Pancreas (tissue), 10 donors: Measurements from ENCODE around the gene CIPC. TPM values are rescaled to one million over a fixed set of nuclear protein-coding genes. Genes with fewer than 3 reads are reported as not detected.

ENCODE experiments used
- ATAC-seq, 4 donors: fragments of 200-7000 bp; cut with Tn5 transposase; one replicate each; pipeline versions ENCODE4 v1.8.0 to v1.9.1; 2020; ENCODE audit warnings: mild to moderate bottlenecking in 4 of 4, moderate library complexity in 4 of 4
- DNase-seq, 6 donors: peaks; one replicate each; pipeline ENCODE4 v3.0.0-alpha.2; 2020
- FAIRE-seq: peaks from 2 replicates; lab custom pipeline; 2012; peaks lifted over from hg19 to GRCh38; lab: Jason Lieb, UNC
- H3K27ac ChIP-seq, 4 donors: fragments of 200-600 bp; sonication (generic); 1 replicate in 3 of 4; 2 replicates in 1 of 4; pipeline versions ENCODE4 v1.5.0 to v1.8.0; 2020
- H3K27me3 ChIP-seq, 4 donors: fragments of 200-600 bp; one replicate each; pipeline ENCODE4 v1.8.0; 2021
- H3K36me3 ChIP-seq, 3 donors: fragments of 200-600 bp; sonication (generic) in 1 of 3; one replicate each; pipeline versions ENCODE4 v1.5.0 to v1.8.0; 2020 to 2021
- H3K4me1 ChIP-seq, 3 donors: fragments of 200-600 bp; one replicate each; pipeline ENCODE4 v1.8.0; 2021
- H3K4me3 ChIP-seq, 4 donors: fragments of 200-600 bp; sonication (generic) in 2 of 4; one replicate each; pipeline versions ENCODE4 v1.5.0 to v1.8.0; 2020 to 2021
- H3K9me3 ChIP-seq, 4 donors: fragments of 200-600 bp; one replicate each; pipeline ENCODE4 v1.8.0; 2021
- WGBS, 2 donors: extraction: QIAGEN DNeasy Blood & Tissue Kit; methylation state at CpG; one replicate each; pipeline ENCODE4 v1.1.7; 2013; 5-methylcytosine and 5-hydroxymethylcytosine counted together
- intact Hi-C, 3 donors: fragments of 100-400 bp; cut with DNase I; formaldehyde crosslinking; loops; one replicate each; pipeline versions ENCODE4 v1.11.1 to v1.14.2; 2022
- polyA plus RNA-seq, 2 donors: library from polyadenylated mRNA; stranded (reverse); fragments of 200-250 nt; gene quantifications; one replicate each; pipeline ENCODE4 v1.2.3, GENCODE V29; 2013
- total RNA-seq, 6 donors: library from RNA; stranded (reverse); fragmentation: NEBNext Ultra II Directional in 4 of 6; extraction: Animal tissue kit (Norgen Biotek cat#: 25700) in 4 of 6; gene quantifications; one replicate each; pipeline versions ENCODE4 v1.2.1 to v1.2.4, GENCODE V29; 2021 to 2023
- TF ChIP-seq, protein P1 (sequence below), 4 donors: fragments of 200-600 bp; sonication (generic) in 3 of 4; IDR thresholded peaks; one replicate each; pipeline versions ENCODE4 v1.5.0 to v1.8.0; 2021; ENCODE audit warnings: antibody characterized with exemption in 4 of 4
- donor health status: healthy with polysubstance abuse.
- donor health status: DM: no; HTN: no; CAD: no; lungs with moderate emphysema.
- donor health status: DM: no; HTN: no; CAD: no.
- donor health status: control.
- donor health status: control.
- donor health status: Bipolar disorder and iron deficiency.
- donor health status: DM: yes; HTN: yes; CAD: no.
- donor health status: DM: no; HTN: no; CAD: no.
- donor health status: DM: no; HTN: no; CAD: no.
- donor health status: DM: yes; HTN: yes; CAD: no.

CIPC gene
- total and polyA plus RNA-seq, 8 donors: 2.7 to 12.6 (median 7.6) TPM

DNA sequence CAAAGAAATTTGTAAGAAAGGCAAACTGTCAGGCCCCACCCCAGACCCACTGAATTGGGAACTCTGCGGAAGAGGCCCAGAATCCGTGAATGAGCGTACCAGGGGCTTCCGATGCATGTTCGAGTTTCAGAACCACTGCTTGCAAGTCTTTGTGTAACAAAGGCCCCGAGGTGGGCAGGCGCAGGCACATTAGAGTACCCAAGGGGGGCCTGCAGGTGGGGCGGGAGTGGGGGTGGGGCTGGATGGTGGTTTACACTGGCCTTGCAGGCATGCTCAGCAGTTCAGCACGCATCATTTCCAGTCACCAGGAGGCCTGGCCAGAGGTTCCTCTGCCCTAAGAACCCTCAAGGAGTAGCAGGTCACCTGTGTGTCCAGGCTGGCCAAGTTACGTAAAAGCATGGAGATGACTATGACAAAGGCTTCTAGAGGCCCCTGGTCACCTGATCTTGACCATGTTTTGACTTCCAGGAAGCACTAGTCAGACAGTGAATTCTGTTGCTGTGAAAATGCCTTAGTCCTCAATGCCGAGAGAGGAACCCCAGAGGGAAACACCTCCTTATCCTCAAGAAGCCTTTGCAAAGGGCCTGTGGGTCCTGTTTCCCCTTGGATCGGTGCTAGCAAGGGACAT is 36.3 kb upstream of the CIPC start:
- TF ChIP-seq, protein P1, sequence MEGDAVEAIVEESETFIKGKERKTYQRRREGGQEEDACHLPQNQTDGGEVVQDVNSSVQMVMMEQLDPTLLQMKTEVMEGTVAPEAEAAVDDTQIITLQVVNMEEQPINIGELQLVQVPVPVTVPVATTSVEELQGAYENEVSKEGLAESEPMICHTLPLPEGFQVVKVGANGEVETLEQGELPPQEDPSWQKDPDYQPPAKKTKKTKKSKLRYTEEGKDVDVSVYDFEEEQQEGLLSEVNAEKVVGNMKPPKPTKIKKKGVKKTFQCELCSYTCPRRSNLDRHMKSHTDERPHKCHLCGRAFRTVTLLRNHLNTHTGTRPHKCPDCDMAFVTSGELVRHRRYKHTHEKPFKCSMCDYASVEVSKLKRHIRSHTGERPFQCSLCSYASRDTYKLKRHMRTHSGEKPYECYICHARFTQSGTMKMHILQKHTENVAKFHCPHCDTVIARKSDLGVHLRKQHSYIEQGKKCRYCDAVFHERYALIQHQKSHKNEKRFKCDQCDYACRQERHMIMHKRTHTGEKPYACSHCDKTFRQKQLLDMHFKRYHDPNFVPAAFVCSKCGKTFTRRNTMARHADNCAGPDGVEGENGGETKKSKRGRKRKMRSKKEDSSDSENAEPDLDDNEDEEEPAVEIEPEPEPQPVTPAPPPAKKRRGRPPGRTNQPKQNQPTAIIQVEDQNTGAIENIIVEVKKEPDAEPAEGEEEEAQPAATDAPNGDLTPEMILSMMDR (IDR thresholded peaks at IDR 0.05): no peak
- H3K4me3 ChIP-seq: no peak overlapping the region
- WGBS, 2 donors: 89 to 93% methylated on average over 12 of the region's 12 CpGs
- FAIRE-seq: no peak
- no peak overlapping the region for H3K27ac ChIP-seq
- DNase-seq: no peak
- H3K36me3 ChIP-seq: no peaks in the 10 kb centered on the region
- ATAC-seq: no peak
- H3K27me3 ChIP-seq: no peaks in the 10 kb centered on the region
- no peaks in the 10 kb centered on the region for H3K4me1 ChIP-seq
- no peaks in the 10 kb centered on the region for H3K9me3 ChIP-seq
- intact Hi-C loops: loop anchor here in 2 of 3 donors (10.0 kb wide), 2 partner anchors 147 to 177 kb away; no protein-coding TSS in a partner anchor

DNA sequence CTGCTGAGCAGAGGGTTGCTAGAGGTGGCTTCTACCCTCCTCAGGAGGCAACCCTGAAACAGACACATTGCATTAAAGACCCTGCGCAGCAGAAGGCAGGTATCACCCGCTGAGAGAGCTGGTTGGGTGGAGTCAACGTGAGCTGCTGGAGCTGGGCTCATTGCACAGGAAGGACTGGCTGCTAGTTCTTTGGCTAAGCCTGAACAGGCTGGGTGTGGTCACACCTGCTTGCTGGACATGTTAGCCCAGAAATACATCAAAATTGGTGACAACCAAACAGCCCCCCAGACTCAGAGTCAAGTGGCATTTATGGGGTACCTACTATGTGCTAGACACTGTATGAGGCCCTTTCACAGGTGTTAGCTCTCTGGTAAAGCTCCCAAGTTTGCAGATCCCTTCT is 35.8 kb upstream of the CIPC start:
- no peaks in the 10 kb centered on the region for H3K4me1 ChIP-seq
- DNase-seq (no peak), ATAC-seq (no peak), FAIRE-seq (no peak)
- TF ChIP-seq, protein P1 (IDR thresholded peaks at IDR 0.05): no peak
- intact Hi-C loops: loop anchor here in 2 of 3 donors (10.0 kb wide), 2 partner anchors 147 to 177 kb away; no protein-coding TSS in a partner anchor
- no peaks in the 10 kb centered on the region for H3K9me3 ChIP-seq
- no peak overlapping the region for H3K27ac ChIP-seq
- H3K36me3 ChIP-seq: no peaks in the 10 kb centered on the region
- H3K27me3 ChIP-seq: no peaks in the 10 kb centered on the region
- WGBS, 2 donors: 77 to 82% methylated on average over 3 of the region's 3 CpGs
- no peak overlapping the region for H3K4me3 ChIP-seq

DNA sequence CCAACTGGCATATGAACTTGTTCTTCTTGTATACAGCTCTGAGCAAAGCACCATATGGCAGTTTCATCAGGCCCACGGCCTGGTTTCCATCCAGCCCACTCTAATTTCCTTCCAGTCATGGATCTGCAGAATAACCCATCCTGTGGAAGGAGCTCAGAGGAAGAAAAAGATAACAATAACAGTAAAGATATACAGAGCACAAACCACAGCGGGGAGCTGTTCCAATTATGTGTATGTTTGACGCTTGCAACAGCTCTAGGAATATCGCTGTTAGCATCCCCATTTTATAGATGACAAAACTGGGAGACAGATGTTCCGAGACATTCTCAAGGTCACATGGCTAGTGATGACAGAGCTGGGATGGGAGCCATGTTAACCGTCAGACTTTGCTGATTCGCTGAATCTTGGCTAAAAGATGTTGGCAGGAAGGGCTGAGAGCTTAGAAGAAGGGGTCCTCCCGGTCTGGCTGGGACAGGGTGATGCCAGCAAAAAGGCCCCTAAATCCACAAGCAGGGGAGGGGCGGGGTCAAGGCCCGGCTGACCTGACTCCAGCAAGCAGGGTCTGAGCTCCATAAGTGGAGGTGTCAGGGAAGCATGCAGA is 34.4 kb upstream of the CIPC start:
- Histone ChIP-seq H3K4me3 (no peak overlapping the region), H3K36me3 (no peaks in the 10 kb centered on the region), H3K27me3 (no peaks in the 10 kb centered on the region), H3K27ac (no peak overlapping the region), H3K9me3 (no peaks in the 10 kb centered on the region), H3K4me1 (no peaks in the 10 kb centered on the region)
- intact Hi-C loops: loop anchor here in 2 of 3 donors (10.0 kb wide), 2 partner anchors 149 to 179 kb away; no protein-coding TSS in a partner anchor
- FAIRE-seq: no peak
- TF ChIP-seq, protein P1 (IDR thresholded peaks at IDR 0.05): no peak
- ATAC-seq: no peak
- WGBS, 2 donors: 76 to 85% methylated on average over 10 of the region's 10 CpGs
- DNase-seq: no peak

DNA sequence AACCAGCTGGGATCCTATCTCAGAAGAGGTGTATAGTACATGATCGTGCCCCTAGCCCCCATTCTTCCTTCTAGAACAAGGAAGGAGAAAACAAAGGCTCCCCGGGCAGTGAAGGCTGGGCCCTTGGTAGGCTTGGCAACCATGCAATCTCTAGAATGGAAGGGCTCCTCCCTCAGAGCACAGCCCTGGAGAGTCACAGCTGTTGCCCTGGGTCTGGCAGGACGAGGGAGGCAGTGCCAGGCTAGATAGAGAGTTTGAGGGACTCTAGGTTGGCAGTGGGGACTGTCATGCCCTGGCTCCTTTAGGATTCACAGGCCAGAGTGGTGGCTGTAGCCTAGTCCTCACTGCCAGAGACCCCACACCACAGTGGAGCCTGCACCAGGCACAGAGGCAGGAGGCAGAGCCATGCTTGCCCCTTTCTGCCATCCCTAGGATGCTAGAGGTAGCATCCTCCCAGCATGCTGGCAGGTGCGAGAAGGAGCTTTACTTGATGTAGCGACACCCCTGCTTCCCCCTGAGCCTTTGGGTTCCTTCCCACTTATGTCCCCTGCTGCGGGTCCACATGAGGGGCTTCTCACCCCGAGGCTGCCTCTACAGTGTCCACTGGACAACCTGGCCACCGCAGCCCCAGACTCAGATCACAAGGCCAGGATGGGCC is 33.4 kb upstream of the CIPC start:
- H3K4me1 ChIP-seq: no peaks in the 10 kb centered on the region
- 69 to 73% methylated on average over 8 of the region's 8 CpGs for WGBS, 2 donors
- no peaks in the 10 kb centered on the region for H3K9me3 ChIP-seq
- ATAC-seq: peak in 1 of 4 donors; percentile 13
- FAIRE-seq: no peak
- no peak overlapping the region for H3K27ac ChIP-seq
- no peak overlapping the region for H3K4me3 ChIP-seq
- no peak for DNase-seq
- intact Hi-C loops: loop anchor here in 2 of 3 donors (10.0 kb wide), 2 partner anchors 150 to 180 kb away; no protein-coding TSS in a partner anchor
- TF ChIP-seq, protein P1 (IDR thresholded peaks at IDR 0.05): no peak
- H3K27me3 ChIP-seq: no peaks in the 10 kb centered on the region
- no peaks in the 10 kb centered on the region for H3K36me3 ChIP-seq
